ENCODE results near the gene PTPRM.

DNA sequence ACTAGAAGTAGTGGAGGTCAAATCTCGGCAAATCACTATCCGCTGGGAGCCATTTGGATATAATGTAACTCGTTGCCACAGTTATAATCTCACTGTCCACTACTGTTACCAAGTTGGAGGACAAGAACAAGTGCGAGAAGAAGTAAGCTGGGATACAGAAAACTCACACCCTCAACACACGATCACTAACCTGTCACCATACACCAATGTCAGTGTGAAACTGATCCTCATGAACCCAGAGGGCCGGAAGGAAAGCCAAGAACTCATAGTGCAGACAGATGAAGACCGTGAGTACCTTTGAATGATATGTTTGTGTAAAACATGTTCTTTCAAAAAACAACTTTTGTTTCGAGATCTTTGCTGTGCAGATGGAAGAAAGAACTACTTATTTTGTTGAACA, 502.6 kb downstream of the PTPRM start:
- TF ChIP-seq, protein P1, sequence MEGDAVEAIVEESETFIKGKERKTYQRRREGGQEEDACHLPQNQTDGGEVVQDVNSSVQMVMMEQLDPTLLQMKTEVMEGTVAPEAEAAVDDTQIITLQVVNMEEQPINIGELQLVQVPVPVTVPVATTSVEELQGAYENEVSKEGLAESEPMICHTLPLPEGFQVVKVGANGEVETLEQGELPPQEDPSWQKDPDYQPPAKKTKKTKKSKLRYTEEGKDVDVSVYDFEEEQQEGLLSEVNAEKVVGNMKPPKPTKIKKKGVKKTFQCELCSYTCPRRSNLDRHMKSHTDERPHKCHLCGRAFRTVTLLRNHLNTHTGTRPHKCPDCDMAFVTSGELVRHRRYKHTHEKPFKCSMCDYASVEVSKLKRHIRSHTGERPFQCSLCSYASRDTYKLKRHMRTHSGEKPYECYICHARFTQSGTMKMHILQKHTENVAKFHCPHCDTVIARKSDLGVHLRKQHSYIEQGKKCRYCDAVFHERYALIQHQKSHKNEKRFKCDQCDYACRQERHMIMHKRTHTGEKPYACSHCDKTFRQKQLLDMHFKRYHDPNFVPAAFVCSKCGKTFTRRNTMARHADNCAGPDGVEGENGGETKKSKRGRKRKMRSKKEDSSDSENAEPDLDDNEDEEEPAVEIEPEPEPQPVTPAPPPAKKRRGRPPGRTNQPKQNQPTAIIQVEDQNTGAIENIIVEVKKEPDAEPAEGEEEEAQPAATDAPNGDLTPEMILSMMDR (IDR thresholded peaks at IDR 0.05) = no peak
- no peak for TF ChIP-seq POLR2A (IDR thresholded peaks at IDR 0.05)
